Measurements from ENCODE around the gene TNFRSF12A. TPM values are rescaled to one million over a fixed set of nuclear protein-coding genes. Genes with fewer than 3 reads are reported as not detected.

The TNFRSF12A gene
- total and polyA plus RNA-seq, 2 of the 13 experiments (the other 11 are each of a cell fraction or from before 2014, with no cell fraction given) = 61.9 to 66.0 TPM

DNA sequence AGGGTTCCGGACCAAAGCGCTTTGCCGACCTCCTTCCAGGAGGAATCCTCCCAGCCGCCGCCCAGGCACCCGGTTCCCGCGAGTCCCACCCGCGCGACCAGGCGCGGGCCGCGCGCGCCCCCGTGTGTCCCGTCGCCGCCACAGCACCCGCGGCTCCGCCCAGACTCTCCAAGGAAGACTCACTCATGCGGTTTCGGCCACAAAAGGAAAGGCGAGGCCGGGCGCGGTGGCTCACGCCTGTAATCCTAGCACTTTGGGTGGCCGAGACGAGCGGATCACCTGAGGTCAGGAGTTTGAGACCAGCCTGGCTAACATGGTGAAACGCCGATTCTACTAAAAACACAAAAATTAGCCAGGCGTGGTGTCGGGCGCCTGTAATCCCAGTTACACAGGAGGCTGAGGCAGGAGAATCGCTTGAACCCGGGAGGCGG is 36.4 kb upstream of the TNFRSF12A start (continued):
- TF ChIP-seq, protein P1, sequence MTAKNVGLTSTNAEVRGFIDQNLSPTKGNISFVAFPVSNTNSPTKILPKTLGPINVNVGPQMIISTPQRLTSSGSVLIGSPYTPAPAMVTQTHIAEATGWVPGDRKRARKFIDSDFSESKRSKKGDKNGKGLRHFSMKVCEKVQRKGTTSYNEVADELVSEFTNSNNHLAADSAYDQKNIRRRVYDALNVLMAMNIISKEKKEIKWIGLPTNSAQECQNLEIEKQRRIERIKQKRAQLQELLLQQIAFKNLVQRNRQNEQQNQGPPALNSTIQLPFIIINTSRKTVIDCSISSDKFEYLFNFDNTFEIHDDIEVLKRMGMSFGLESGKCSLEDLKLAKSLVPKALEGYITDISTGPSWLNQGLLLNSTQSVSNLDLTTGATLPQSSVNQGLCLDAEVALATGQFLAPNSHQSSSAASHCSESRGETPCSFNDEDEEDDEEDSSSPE (CRISPR knock-in tag; IDR thresholded peaks at IDR 0.05) = peak; percentile 64; the same call in 1 of the 2 replicates
- TF ChIP-seq NBN (conservative IDR thresholded peaks at IDR 0.05) = no peak
- TF ChIP-seq ZNF510 (CRISPR knock-in tag; IDR thresholded peaks at IDR 0.05; ENCODE audit: low read depth) = no peak
- TF ChIP-seq, protein P2, sequence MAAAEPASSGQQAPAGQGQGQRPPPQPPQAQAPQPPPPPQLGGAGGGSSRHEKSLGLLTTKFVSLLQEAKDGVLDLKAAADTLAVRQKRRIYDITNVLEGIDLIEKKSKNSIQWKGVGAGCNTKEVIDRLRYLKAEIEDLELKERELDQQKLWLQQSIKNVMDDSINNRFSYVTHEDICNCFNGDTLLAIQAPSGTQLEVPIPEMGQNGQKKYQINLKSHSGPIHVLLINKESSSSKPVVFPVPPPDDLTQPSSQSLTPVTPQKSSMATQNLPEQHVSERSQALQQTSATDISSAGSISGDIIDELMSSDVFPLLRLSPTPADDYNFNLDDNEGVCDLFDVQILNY (CRISPR knock-in tag; conservative IDR thresholded peaks at IDR 0.05) = no peak
- TF ChIP-seq SMAD1 (CRISPR knock-in tag; IDR thresholded peaks at IDR 0.05; ENCODE audit: borderline replicate concordance, low read depth) = no peak
- no peak for TF ChIP-seq TARDBP (CRISPR knock-in tag; IDR thresholded peaks at IDR 0.05)
- TF ChIP-seq ZFAT (CRISPR knock-in tag; conservative IDR thresholded peaks at IDR 0.05) = no peak
- TF ChIP-seq MXI1 (IDR thresholded peaks at IDR 0.05; ENCODE audit: borderline replicate concordance, low read depth, low read length) = no peak; the same call in 2 of the 3 replicates
- TF ChIP-seq, protein P3, sequence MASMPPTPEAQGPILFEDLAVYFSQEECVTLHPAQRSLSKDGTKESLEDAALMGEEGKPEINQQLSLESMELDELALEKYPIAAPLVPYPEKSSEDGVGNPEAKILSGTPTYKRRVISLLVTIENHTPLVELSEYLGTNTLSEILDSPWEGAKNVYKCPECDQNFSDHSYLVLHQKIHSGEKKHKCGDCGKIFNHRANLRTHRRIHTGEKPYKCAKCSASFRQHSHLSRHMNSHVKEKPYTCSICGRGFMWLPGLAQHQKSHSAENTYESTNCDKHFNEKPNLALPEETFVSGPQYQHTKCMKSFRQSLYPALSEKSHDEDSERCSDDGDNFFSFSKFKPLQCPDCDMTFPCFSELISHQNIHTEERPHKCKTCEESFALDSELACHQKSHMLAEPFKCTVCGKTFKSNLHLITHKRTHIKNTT (CRISPR knock-in tag; IDR thresholded peaks at IDR 0.05) = 0 out of 2 replicates have a peak, but pooled peaks have one; percentile 35
- TF ChIP-seq, protein P4, sequence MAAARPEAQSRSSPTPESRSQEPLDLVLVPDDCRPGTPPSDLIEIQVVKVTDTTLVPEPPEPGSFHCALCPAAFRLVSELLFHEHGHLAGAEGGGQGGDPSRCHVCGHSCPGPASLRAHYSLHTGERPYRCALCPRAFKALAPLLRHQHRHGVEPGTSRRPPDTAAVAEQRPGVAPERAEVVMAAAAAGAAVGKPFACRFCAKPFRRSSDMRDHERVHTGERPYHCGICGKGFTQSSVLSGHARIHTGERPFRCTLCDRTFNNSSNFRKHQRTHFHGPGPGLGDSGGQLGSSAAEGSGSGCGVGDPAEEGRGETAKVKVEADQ (CRISPR knock-in tag; IDR thresholded peaks at IDR 0.05; ENCODE audit: borderline replicate concordance) = no peak
- no peak for TF ChIP-seq ZBTB42 (CRISPR knock-in tag; IDR thresholded peaks at IDR 0.05)
- TF ChIP-seq, protein P5, sequence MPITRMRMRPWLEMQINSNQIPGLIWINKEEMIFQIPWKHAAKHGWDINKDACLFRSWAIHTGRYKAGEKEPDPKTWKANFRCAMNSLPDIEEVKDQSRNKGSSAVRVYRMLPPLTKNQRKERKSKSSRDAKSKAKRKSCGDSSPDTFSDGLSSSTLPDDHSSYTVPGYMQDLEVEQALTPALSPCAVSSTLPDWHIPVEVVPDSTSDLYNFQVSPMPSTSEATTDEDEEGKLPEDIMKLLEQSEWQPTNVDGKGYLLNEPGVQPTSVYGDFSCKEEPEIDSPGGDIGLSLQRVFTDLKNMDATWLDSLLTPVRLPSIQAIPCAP (CRISPR knock-in tag; IDR thresholded peaks at IDR 0.05; ENCODE audit: low read depth) = no peak
- no peak for TF ChIP-seq SRSF4 (IDR thresholded peaks at IDR 0.05; ENCODE audit: low read depth, low read length, poor library complexity, severe bottlenecking)
- no peak for TF ChIP-seq SOX5 (CRISPR knock-in tag; IDR thresholded peaks at IDR 0.05; ENCODE audit: borderline replicate concordance)
- no peak for TF ChIP-seq ZNF749 (CRISPR knock-in tag; IDR thresholded peaks at IDR 0.05; ENCODE audit: borderline replicate concordance)
- TF ChIP-seq, protein P6, sequence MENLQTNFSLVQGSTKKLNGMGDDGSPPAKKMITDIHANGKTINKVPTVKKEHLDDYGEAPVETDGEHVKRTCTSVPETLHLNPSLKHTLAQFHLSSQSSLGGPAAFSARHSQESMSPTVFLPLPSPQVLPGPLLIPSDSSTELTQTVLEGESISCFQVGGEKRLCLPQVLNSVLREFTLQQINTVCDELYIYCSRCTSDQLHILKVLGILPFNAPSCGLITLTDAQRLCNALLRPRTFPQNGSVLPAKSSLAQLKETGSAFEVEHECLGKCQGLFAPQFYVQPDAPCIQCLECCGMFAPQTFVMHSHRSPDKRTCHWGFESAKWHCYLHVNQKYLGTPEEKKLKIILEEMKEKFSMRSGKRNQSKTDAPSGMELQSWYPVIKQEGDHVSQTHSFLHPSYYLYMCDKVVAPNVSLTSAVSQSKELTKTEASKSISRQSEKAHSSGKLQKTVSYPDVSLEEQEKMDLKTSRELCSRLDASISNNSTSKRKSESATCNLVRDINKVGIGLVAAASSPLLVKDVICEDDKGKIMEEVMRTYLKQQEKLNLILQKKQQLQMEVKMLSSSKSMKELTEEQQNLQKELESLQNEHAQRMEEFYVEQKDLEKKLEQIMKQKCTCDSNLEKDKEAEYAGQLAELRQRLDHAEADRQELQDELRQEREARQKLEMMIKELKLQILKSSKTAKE (CRISPR knock-in tag; IDR thresholded peaks at IDR 0.05; ENCODE audit: borderline replicate concordance) = no peak
- TF ChIP-seq, protein P7, sequence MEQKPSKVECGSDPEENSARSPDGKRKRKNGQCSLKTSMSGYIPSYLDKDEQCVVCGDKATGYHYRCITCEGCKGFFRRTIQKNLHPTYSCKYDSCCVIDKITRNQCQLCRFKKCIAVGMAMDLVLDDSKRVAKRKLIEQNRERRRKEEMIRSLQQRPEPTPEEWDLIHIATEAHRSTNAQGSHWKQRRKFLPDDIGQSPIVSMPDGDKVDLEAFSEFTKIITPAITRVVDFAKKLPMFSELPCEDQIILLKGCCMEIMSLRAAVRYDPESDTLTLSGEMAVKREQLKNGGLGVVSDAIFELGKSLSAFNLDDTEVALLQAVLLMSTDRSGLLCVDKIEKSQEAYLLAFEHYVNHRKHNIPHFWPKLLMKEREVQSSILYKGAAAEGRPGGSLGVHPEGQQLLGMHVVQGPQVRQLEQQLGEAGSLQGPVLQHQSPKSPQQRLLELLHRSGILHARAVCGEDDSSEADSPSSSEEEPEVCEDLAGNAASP (CRISPR knock-in tag; IDR thresholded peaks at IDR 0.05; ENCODE audit: borderline replicate concordance) = no peak
- TF ChIP-seq, protein P8, sequence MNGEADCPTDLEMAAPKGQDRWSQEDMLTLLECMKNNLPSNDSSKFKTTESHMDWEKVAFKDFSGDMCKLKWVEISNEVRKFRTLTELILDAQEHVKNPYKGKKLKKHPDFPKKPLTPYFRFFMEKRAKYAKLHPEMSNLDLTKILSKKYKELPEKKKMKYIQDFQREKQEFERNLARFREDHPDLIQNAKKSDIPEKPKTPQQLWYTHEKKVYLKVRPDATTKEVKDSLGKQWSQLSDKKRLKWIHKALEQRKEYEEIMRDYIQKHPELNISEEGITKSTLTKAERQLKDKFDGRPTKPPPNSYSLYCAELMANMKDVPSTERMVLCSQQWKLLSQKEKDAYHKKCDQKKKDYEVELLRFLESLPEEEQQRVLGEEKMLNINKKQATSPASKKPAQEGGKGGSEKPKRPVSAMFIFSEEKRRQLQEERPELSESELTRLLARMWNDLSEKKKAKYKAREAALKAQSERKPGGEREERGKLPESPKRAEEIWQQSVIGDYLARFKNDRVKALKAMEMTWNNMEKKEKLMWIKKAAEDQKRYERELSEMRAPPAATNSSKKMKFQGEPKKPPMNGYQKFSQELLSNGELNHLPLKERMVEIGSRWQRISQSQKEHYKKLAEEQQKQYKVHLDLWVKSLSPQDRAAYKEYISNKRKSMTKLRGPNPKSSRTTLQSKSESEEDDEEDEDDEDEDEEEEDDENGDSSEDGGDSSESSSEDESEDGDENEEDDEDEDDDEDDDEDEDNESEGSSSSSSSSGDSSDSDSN (CRISPR knock-in tag; IDR thresholded peaks at IDR 0.05) = no peak; the same call in 1 of the 2 replicates

Measured in HepG2 (cell line).